SIG-M5 (cell line): Measurements from ENCODE around the gene ARSJ.

Experiments used
- DNase-seq: peaks from one replicate; lab custom pipeline; 2025; lab: John Stamatoyannopoulos, UW

The ARSJ gene

GRCh38 chr4:113987382-113987941 is 8.0 kb upstream of the ARSJ start:
- DNase-seq, result no peak

DNA sequence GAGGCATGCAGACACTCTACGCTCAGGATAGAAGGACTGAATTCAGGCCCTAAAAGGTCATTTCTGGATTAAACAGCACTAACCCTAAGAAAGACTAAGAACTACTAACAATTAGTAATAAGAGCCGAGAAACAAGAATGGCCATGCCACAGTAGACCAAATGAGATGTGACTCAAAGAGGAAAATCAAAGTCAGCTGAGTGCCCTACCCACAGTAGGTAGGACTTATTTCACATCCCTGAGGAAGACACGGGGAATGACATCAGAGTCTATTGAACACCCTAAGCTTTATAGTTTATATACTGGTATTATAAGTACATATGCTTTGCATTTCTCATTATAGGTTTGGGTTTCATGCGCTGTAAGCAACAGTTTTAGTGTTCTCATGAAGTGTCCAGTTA is 2.7 kb upstream of the ARSJ start:
- no peak for DNase-seq

DNA sequence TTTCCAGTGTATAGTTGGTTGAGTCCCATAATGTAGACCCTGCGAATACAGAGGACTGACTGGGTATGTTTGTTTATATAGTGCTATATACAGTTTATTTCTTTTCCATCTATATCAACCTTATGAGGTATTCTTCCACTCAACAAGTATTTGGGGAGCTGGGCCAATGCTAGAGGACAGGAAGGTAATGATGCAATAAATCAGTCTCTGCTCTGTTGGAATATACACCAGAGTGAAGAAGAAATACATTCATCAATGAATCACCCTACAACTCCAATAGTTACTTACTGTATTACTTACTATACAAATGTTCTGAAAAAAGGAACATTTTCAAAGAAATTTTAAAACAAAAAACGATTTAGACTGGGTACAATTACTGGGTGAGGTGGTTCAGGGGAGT is 2.1 kb upstream of the ARSJ start:
- DNase-seq, result no peak

DNA sequence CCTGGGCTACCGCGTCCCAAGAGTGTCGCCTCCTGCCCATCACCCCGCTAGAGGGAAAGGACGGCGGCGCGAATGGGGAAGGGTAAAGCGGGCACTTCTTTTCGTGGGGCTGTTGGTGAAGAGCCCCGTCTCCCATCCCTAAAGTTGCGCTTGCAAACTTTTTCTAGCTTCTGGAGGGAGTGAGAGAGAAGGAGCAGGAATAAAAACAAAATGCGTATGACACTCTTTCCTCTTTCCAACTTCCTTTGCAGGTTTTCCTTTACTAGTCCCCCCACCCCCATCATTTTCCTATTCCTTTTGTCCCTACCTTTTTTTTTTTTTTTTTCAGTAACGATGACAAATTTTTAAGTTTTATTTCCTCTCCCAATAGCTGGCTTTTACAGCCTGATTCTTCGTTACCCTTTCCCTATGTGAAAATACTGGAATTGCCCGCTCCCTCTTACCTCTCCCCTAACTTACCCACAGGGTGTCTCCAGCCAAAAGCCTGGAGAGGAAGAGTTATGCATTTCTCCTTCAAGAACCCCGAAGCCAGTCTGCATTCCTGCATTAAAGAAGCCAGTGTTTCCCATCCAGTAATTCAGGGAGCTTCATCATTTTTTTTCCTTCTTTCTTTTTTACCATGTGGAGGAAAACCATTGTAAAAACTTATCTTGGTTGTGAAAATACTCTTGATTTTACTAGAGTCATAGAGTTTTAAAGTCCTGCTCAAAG is 613 bp upstream of the ARSJ start:
- DNase-seq, result no peak

GRCh38 chr4:113978561-113979147 is 793 bp downstream of the ARSJ start:
- no peak for DNase-seq

DNA sequence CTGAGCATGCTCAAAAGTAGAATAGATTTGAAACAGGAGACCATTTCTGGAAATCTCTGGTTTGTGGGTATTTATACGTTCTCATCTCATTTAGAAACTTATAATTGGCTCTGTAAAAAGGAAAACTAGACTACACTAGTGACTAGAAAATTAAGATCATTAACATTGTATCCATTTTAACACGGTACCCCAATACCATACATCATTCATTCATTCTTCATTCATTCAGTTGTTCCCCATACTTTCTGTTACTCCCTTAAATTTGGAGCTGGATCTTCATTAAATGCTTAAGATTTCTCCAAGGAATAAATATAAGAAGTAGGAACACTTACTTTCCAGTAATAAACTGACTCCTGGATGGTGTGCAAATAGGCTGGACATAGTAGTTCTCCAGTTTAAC is 1.3 kb downstream of the ARSJ start:
- no peak for DNase-seq

GRCh38 chr4:113977526-113977855 is 2.0 kb downstream of the ARSJ start:
- no peak for DNase-seq

GRCh38 chr4:113976741-113977525 is 2.5 kb downstream of the ARSJ start:
- no peak for DNase-seq

DNA sequence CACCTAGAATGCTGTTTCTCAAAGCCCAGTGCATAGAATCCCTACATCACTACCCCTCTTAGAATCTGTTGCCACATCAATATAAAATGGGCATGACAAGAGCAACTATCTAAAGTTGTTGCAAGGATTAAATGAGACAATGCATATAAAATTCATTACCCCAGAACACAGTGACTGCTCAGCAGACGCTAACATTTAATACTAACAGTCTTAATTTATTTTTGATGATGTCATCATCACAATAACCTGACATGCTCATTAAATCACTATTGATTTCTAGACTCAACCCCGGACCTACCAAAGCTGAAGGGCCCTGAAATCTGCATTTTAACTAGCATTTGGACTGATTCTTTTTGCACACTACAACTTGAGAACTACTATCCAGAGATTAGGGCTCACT is 3.9 kb downstream of the ARSJ start:
- DNase-seq, result no peak

GRCh38 chr4:113974467-113974866 is 5.0 kb downstream of the ARSJ start:
- DNase-seq, result no peak

DNA sequence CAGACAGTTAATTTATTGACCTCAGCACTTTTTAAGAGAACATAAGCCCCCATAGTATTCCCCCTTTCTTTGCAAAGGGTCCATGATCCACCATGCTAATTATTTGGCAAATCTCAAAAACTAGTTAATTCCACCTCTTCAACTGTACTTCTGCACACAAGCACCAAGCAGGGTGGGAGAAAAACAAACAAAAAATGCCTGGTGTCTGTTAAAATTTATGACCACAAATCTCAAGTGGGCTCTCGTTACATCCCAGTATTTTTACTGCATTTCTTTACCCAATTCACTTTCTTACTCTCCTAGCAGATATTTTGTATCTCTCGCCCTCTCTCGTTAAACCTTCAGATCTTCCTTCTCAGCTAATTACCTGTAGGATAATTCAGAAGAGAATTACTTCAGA is 6.1 kb downstream of the ARSJ start:
- DNase-seq, result no peak

DNA sequence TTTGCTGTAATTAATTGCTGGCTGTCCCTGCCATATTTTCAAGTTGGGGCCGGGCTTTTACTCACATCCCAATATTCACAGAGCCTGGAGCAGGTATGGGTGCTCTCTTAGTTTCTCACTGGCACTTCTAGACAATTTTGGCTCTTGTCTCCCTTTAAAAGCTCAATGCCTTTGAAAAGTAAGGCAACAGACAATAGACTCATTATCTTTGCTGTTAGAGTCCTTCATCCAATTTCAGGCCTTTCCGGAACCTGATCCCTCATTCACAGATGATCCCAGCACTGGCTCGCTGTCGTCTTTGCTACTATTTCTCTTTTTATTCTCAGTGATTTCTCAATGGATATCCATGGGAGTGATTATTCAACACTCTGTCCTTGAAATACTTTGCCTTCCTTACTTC is 6.7 kb downstream of the ARSJ start:
- DNase-seq, result no peak

- no peak for DNase-seq
Observed at GRCh38 chr4:113971706-113972360, 7.6 kb downstream of the ARSJ start.

DNA sequence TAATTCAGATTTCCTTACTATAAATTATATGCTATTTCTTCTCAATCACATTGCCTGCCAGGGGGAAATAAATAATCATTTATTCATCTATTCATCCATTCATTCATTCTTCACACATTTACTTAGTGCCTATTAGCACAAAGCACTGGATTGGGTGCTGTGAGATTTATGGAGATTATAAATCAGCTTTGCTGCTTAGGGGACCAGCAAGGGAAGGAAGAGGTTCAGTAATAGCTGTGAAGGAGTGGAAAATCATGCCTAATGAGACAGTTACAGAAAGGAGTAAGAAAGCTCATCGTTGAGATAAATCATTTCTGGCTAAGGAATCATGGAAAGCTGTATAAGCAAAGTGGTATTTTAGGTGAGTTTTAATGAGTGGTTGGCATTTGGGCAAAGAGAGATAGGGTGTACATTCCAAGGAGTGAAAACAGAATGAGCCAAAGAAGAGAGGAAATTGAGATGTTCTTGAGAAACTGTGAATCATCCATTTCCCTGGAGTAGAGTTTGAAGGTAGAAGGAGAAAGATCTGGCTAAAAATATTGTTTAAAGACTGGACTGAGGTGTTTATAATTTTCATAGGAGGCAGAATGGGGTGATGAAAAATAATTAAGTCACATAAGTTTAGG is 9.6 kb downstream of the ARSJ start:
- no peak for DNase-seq

GRCh38 chr4:113968473-113968872 is 11.0 kb downstream of the ARSJ start:
- DNase-seq, result no peak

DNA sequence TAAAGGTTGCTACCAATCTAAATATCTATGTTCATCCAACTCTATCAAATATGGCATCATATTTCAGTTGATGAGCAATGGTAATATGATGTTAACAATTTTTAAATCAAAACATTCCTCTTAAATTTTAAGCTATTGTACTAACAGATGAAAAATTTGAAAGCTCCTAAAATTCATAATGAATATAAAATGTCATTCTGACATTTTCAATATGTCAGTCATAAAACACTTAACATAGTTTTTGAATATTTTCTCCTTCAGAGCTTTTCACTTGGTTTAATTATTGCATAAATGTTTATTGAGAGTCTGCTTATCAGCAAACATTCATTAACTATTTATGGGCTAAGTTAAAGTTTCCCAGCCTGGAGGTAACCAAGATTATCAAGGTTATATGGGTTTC is 11.8 kb downstream of the ARSJ start:
- no peak for DNase-seq

GRCh38 chr4:113962719-113963265 is 16.7 kb downstream of the ARSJ start:
- DNase-seq, result no peak

DNA sequence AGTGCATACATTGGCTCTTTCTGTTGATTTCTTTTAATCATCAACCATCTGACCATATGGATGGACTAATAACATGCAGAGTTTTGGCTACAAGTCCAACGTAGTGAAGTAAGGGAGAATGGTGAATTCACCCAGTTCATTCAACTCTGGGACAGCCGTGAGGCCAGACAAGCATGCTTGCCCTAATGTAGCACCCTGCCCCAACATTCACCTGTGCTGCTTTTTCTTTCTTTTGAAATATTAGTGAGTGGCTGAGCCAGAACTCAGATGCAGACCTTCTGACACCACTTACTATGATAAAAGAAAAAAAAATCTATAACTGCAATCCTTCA is 17.5 kb downstream of the ARSJ start:
- no peak for DNase-seq

DNA sequence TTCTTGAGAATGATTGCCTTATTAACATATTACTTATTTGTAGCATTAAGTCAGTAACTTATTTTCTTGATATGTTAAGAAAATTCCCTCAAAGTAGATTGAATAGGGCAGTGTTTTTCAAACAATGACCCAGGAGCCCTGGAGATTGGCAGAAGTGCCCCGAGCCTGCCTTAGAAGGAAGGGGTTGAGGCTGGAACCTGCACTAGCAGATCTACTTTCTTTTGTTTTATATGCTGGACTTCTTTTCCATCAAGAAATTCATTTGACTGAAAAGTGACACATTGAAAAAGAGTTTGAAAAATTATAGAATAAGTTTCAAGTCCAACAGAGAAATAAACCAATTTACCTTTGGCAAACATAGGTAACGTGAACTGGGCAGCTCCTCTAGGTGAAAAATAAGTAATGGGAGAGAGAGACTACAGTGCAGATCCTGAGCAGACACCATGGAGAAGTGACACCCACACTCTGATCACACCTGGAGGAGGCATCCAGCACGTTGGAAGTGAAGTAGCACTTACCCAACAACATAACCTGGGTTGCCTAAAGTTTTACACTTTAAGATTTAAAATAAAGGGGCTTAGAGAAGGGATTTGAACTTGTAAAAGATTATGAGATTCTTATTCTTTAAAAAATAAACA is 18.6 kb downstream of the ARSJ start:
- DNase-seq, result no peak

DNA sequence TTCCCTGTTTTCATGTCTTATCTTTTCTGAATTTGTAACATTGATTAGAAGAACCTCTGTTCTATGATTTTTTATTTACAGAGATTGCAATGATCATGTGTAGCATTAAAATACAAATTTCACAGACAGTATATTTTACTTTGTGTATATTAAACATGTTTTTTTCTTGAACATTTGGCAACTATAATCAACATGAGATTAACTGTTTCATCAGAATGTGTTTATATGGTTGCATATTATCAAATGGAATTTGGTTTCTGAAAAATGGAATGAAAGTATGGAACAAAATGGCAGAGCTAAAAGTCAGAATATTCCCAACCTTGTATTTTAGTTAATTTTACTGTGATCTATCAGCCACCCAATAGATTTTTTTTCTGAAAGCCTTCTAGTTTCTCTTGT is 19.9 kb downstream of the ARSJ start:
- DNase-seq, result no peak

- DNase-seq, result no peak
Observed at GRCh38 chr4:113958766-113959538, 20.5 kb downstream of the ARSJ start.
